K562 (cell line): ENCODE results near the gene MMS22L. TPM values are rescaled to one million over a fixed set of nuclear protein-coding genes. Genes with fewer than 3 reads are reported as not detected.
A peak's percentile ranks its signal among the peaks of the same experiment; 100 is the strongest.

Source experiments
- ATAC-seq: fragments of 200-7000 bp; cut with Tn5 transposase; 3 replicates; pipeline ENCODE4 v1.9.1; 2020; ENCODE audit warnings: moderate library complexity
- BruUV-seq: library from RNA; stranded (reverse); fragments of 400-500 nt; replicated peaks from 2 replicates; lab custom pipeline; 2021; lab: Mats Ljungman, UMichigan
- CTCF ChIA-PET: fragments of 300-600 bp; formaldehyde crosslinking; extraction: SDS; loops from one replicate; lab custom pipeline; 2021; ENCODE audit warnings: low intra/inter-chr PET ratio; lab: Yijun Ruan, JAX
- POLR2A ChIA-PET: fragments of 300-600, 350-650 bp; sonication (Branson Sonifier 250); formaldehyde crosslinking; extraction: SDS; loops from one replicate; lab custom pipeline; 2021; ENCODE audit warnings: antibody characterized with exemption, inconsistent platforms; lab: Yijun Ruan, JAX
- DNase-seq, 4 experiments: peaks; one replicate each; pipeline versions ENCODE4 v3.0.0 to v3.0.0-alpha.2; 2011 to 2018; ENCODE audit warnings: low spot score in 3 of 4, mixed read lengths in 3 of 4; ENCODE audit errors: extremely low read depth in 1 of 4
- FAIRE-seq: peaks from 2 replicates; lab custom pipeline; 2011; peaks lifted over from hg19 to GRCh38; lab: Jason Lieb, UNC
- H2AFZ ChIP-seq: 2 replicates; pipeline ENCODE4 v1.6.0; 2011; ENCODE audit warnings: low read depth, low read length, control low read depth, inconsistent platforms
- H3K27ac ChIP-seq: fragments of 200-600 bp; 3 replicates; pipeline ENCODE4 v1.8.0; 2011; ENCODE audit warnings: low read depth, mild to moderate bottlenecking, control low read depth, inconsistent platforms, low read length, moderate library complexity, mixed read lengths; ENCODE audit errors: extremely low read depth
- H3K27me3 ChIP-seq, 2 experiments: fragments of 300-600 bp in 1 of 2; 2 replicates in 1 of 2; 3 replicates in 1 of 2; pipeline versions ENCODE4 v1.6.0 to v1.8.0; 2011; ENCODE audit warnings: inconsistent platforms in 2 of 2, low read length in 2 of 2, mild to moderate bottlenecking in 1 of 2, mixed read lengths in 1 of 2, moderate library complexity in 1 of 2; ENCODE audit not compliant: control insufficient read depth in 2 of 2, insufficient read depth in 2 of 2
- H3K36me3 ChIP-seq: fragments of 300-600 bp; 3 replicates; pipeline ENCODE4 v1.8.0; 2011; ENCODE audit warnings: mild to moderate bottlenecking, low read length, inconsistent platforms; ENCODE audit not compliant: control insufficient read depth, insufficient read depth
- H3K4me1 ChIP-seq, 2 experiments: fragments of 200-600 bp in 1 of 2; replicated peaks in 1 of 2; 2 replicates in 1 of 2; 3 replicates in 1 of 2; pipeline versions ENCODE4 v1.5.1 to v1.8.0; 2011; ENCODE audit warnings: inconsistent platforms in 2 of 2, low read length in 2 of 2, mild to moderate bottlenecking in 1 of 2, mixed read lengths in 1 of 2, moderate library complexity in 1 of 2; ENCODE audit not compliant: control insufficient read depth in 2 of 2, insufficient read depth in 2 of 2
- H3K4me2 ChIP-seq: 2 replicates; pipeline ENCODE4 v1.6.1; 2011; ENCODE audit warnings: low read length, control low read depth, inconsistent platforms, mixed read lengths; ENCODE audit not compliant: insufficient read depth
- H3K4me3 ChIP-seq: fragments of 200-600 bp; sonication (generic), shearing (Covaris generic); 2 replicates; pipeline ENCODE4 v1.5.1; 2016; ENCODE audit warnings: control low read depth, inconsistent platforms
- H3K79me2 ChIP-seq: fragments of 200-600 bp; 3 replicates; pipeline ENCODE4 v1.8.0; 2011; ENCODE audit warnings: low read length, inconsistent platforms; ENCODE audit not compliant: control insufficient read depth, insufficient read depth
- H3K9ac ChIP-seq, 2 experiments: 2 replicates each; pipeline versions ENCODE4 v1.6.0 to v1.6.1; 2011; ENCODE audit warnings: low read depth in 2 of 2, low read length in 2 of 2, control low read depth in 1 of 2, inconsistent platforms in 1 of 2, mild to moderate bottlenecking in 1 of 2, mixed read lengths in 1 of 2; ENCODE audit not compliant: insufficient read depth in 1 of 2
- H3K9me1 ChIP-seq: one replicate; pipeline ENCODE4 v1.6.0; 2011; ENCODE audit warnings: inconsistent platforms, mild to moderate bottlenecking, low read length, moderate library complexity; ENCODE audit not compliant: control insufficient read depth, insufficient read depth
- H3K9me3 ChIP-seq: replicated peaks from 2 replicates; pipeline ENCODE4 v1.5.1; 2011; ENCODE audit warnings: low read depth, low read length, inconsistent platforms; ENCODE audit not compliant: control insufficient read depth, insufficient read depth
- H4K20me1 ChIP-seq: replicated peaks from 2 replicates; pipeline ENCODE4 v1.6.1; 2011; ENCODE audit warnings: low read length, inconsistent platforms, mixed read lengths; ENCODE audit not compliant: control insufficient read depth, insufficient read depth
- CUX1 ChIP-seq: fragments of 200-800 bp; sonication (Bioruptor generic); IDR thresholded peaks from 2 replicates; pipeline ENCODE4 v1.6.1; 2016; ENCODE audit warnings: missing genetic modification characterization, missing compliant biosample characterization
- GMEB1 ChIP-seq: fragments of 250-450 bp; sonication (Bioruptor Pico); IDR thresholded peaks from 2 replicates; pipeline ENCODE4 v1.4.0; 2020; ENCODE audit warnings: mild to moderate bottlenecking
- JUNB ChIP-seq: fragments of 450-650 bp; formaldehyde crosslinking; conservative IDR thresholded peaks from 2 replicates; pipeline ENCODE4 v1.4.0; 2020; ENCODE audit warnings: mild to moderate bottlenecking
- KLF1 ChIP-seq: fragments of 450-650 bp; IDR thresholded peaks from 2 replicates; pipeline ENCODE4 v1.6.1; 2016; ENCODE audit warnings: missing genetic modification characterization, missing compliant biosample characterization
- NRF1 ChIP-seq, 2 experiments: fragments of 450-650 bp; IDR thresholded peaks in 1 of 2; conservative IDR thresholded peaks in 1 of 2; 2 replicates each; pipeline ENCODE4 v1.6.1; 2014; ENCODE audit warnings: mild to moderate bottlenecking in 2 of 2
- PHF21A ChIP-seq: fragments of 450-650 bp; IDR thresholded peaks from 2 replicates; pipeline ENCODE4 v1.6.1; 2017; ENCODE audit warnings: low read depth, borderline replicate concordance
- ZNF280A ChIP-seq: fragments of 450-650 bp; IDR thresholded peaks from 2 replicates; pipeline ENCODE4 v1.6.1; 2018; ENCODE audit warnings: mild to moderate bottlenecking, low read depth; ENCODE audit not compliant: partially characterized antibody
- WGBS: fragments of 100-300 bp; shearing (Covaris generic); methylation state at CpG from one replicate; pipeline ENCODE4 v1.1.6; 2016; ENCODE audit warnings: low coverage, mixed read lengths; ENCODE audit not compliant: insufficient coverage; ENCODE audit errors: missing lambda C conversion rate; 5-methylcytosine and 5-hydroxymethylcytosine counted together
- in situ Hi-C: fragments of 300-500 bp; cut with MboI; formaldehyde crosslinking; loops from 4 replicates; pipeline ENCODE4 v1.15.0; 2018; ENCODE audit warnings: inconsistent platforms, mixed read lengths
- intact Hi-C: fragments of 100-400 bp; cut with micrococcal nuclease; formaldehyde crosslinking; loops from 2 replicates; pipeline ENCODE4 v1.14.2; 2022
- polyA plus RNA-seq, 8 experiments: library from polyadenylated mRNA; depleted of rRNA in 4 of 8; stranded (reverse) in 5 of 8; unstranded in 3 of 8; fragments of >200 nt; fragmentation: Nextera tagmentation in 2 of 8; fragmentation: Illumina TruSeq in 1 of 8; extraction: Ambion mirVana in 2 of 8; extraction: Trizol in 1 of 8; gene quantifications; 2 replicates each; pipeline versions ENCODE4 v1.2.1 to v1.2.3, GENCODE V29; 2011 to 2014; ENCODE audit warnings: inconsistent platforms in 1 of 8, missing spikeins in 1 of 8
- total RNA-seq, 7 experiments: library from RNA; depleted of rRNA in 6 of 7; stranded (reverse); fragments of >200 nt in 6 of 7; fragmentation: Illumina TruSeq in 2 of 7; extraction: Trizol in 2 of 7; gene quantifications; 2 replicates each; pipeline versions ENCODE4 v1.2.1 to v1.2.3, GENCODE V29; 2011 to 2021; ENCODE audit warnings: low replicate concordance in 1 of 7

Gene MMS22L
- total and polyA plus RNA-seq, 9 of the 15 experiments (the other 6 are each of a cell fraction or from before 2014, with no cell fraction given): 13.0 to 59.5 (median 26.9) TPM

GRCh38 chr6:97294451-97294850 is 11.4 kb upstream of the MMS22L start:
- ATAC-seq: no peak
- FAIRE-seq: no peak
- Histone ChIP-seq H3K4me2 (no peak overlapping the region), H3K9ac (no peak overlapping the region), H3K79me2 (no peaks in the 10 kb centered on the region), H3K27ac (no peak overlapping the region), H3K27me3 (no peaks in the 10 kb centered on the region; a peak in 3 of 5 replicates), H4K20me1 (no peaks in the 10 kb centered on the region), H2AFZ (no peak overlapping the region), H3K9me1 (no peaks in the 10 kb centered on the region), H3K4me1 (no peaks in the 10 kb centered on the region), H3K36me3 (no peaks in the 10 kb centered on the region), H3K9me3 (no peaks in the 10 kb centered on the region), H3K4me3 (no peak overlapping the region)
- BruUV-seq: no TSS peak
- intact Hi-C loops (no loop called here), in situ Hi-C loops (no loop called here)
- no peak for DNase-seq
- ChIA-PET CTCF (no interaction called here), POLR2A (no interaction called here)
- TF ChIP-seq PHF21A (no peak), NRF1 (conservative IDR thresholded peaks at IDR 0.05 in 1 of 2, IDR thresholded peaks at IDR 0.05 in 1 of 2) (peak; percentile 45 to 48; a peak in 2 of 4 replicates), ZNF280A (no peak)
- WGBS: 8% methylated on average over 3 of the region's 3 CpGs

- in situ Hi-C loops: no loop called here
- H2AFZ ChIP-seq: no peak overlapping the region
- no peak overlapping the region for H3K9ac ChIP-seq
- H4K20me1 ChIP-seq: no peaks in the 10 kb centered on the region
- no peaks in the 10 kb centered on the region for H3K4me1 ChIP-seq
- no peak for FAIRE-seq
- no peak overlapping the region for H3K27ac ChIP-seq
- H3K27me3 ChIP-seq: no peaks in the 10 kb centered on the region; a peak in 2 of 5 replicates
- H3K79me2 ChIP-seq: no peaks in the 10 kb centered on the region
- 3% methylated on average over 2 of the region's 2 CpGs for WGBS
- H3K9me1 ChIP-seq: no peaks in the 10 kb centered on the region
- ChIA-PET CTCF (no interaction called here), POLR2A (no interaction called here)
- ATAC-seq: no peak
- no TSS peak for BruUV-seq
- H3K4me2 ChIP-seq: no peak overlapping the region
- H3K36me3 ChIP-seq: no peaks in the 10 kb centered on the region
- no peak for DNase-seq
- H3K9me3 ChIP-seq: no peaks in the 10 kb centered on the region; the same call in 1 of the 2 replicates
- intact Hi-C loops: no loop called here
- no peak overlapping the region for H3K4me3 ChIP-seq
- TF ChIP-seq GMEB1 (CRISPR knock-in tag) (no peak), KLF1 (tag) (no peak), NRF1 (conservative IDR thresholded peaks at IDR 0.05 in 1 of 2, IDR thresholded peaks at IDR 0.05 in 1 of 2) (no peak), CUX1 (CRISPR knock-in tag) (no peak), JUNB (CRISPR knock-in tag) (no peak)
Observed at GRCh38 chr6:97293198-97293696, 10.2 kb upstream of the MMS22L start.
